D341Med (cell line): Measurements from ENCODE around the gene NUTF2.
A peak's percentile ranks its signal among the peaks of the same experiment; 100 is the strongest.
"Not testable (repeated sequence)": the region's sequence is repeated elsewhere in the genome, so short reads cannot be mapped to it uniquely, and the experiment has no call there.

Experiments used
- DNase-seq: peaks from one replicate; pipeline ENCODE4 v3.0.0; 2012; ENCODE audit warnings: low spot score

Gene NUTF2

DNA sequence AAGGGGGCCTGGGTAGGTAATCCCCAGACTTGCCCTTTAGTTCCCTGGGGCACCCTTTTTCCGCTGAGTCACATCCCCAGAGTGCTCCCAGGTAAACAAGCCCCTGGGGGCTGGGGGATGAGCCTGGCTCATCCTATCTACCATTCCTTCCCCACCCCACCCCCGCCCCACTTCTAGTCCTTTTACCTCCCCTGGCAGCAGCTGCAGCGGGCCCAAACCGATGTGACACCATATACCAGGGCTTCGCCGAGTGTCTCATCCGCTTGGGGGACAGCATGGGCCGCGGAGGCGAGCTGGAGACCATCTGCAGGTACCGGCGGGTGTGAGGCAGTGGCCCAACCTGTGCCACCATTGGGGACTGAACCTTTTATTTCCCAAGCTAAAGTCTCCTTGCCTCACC, 38.8 kb downstream of the NUTF2 start:
- no peak for DNase-seq

DNA sequence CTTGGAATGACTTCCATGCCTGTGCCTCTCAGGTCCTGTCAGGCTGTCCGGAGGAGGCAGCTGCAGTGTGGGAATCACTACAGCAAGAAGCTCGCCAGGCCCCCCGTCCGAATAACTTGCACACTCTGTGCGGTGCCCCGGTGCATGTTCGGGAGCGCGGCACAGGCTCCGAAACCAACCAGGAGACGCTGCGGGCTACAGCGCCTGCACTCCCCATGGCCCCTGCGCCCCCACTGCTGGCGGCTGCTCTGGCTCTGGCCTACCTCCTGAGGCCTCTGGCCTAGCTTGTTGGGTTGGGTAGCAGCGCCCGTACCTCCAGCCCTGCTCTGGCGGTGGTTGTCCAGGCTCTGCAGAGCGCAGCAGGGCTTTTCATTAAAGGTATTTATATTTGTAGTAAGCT, 39.2 kb downstream of the NUTF2 start:
- DNase-seq: no peak

DNA sequence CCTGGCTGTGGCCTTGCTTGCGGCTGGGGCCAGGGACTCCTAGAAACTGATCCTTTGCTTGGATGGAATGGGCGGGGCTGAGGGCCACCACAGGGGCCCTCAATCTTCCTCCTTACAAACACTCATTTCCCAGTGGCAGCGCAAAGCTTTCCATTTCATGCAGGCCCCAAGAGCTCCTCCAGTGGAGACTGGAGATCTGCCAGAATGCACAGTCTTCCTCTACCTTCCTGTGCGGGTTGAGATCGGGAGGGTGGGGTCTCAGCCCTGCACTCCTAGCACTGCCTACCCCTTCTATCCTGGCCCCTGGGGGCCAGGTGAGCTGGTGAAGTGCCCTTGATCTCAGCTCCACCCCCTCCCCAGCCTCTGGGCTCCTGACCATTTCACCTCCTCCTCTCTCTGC, 39.7 kb downstream of the NUTF2 start:
- DNase-seq: no peak

DNA sequence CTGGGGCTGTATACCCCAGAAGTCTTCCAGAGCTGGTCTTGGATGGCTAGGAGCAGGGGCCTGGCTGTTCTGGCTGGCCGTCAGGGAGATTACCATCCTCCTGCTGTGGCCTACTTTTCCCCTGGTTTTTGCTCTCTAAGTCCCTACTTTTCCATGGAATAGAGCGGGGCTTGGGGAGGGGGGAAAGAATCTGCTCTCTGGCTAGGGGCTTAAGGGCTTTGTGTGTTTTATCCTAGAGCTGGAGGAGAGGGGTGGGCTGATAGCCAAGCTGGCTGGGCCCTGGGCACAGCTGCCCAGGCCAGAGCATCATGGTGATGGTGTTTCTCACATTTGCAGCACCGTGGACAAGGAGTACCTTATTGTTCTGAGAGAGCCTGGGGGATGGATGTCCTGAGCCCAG, 41.6 kb downstream of the NUTF2 start:
- DNase-seq: no peak

DNA sequence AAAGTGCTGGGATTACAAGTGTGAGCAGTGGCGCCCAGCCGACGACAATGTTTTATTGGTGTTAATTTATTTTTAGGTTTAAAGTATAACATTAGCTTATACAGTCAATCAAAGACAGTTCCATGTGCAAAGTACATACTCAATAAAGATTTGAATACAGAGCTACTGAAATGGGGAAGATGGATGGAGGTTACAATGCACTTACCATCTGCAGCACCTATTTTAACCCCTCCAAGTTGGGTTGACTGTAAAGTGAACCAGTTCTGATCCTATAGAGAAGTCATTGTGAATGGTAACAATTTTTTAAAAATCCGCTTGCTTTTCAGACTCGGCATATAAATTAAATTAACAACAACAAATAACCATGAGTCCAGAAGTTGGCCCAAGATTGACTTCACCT, 45.6 kb downstream of the NUTF2 start:
- no peak for DNase-seq

DNA sequence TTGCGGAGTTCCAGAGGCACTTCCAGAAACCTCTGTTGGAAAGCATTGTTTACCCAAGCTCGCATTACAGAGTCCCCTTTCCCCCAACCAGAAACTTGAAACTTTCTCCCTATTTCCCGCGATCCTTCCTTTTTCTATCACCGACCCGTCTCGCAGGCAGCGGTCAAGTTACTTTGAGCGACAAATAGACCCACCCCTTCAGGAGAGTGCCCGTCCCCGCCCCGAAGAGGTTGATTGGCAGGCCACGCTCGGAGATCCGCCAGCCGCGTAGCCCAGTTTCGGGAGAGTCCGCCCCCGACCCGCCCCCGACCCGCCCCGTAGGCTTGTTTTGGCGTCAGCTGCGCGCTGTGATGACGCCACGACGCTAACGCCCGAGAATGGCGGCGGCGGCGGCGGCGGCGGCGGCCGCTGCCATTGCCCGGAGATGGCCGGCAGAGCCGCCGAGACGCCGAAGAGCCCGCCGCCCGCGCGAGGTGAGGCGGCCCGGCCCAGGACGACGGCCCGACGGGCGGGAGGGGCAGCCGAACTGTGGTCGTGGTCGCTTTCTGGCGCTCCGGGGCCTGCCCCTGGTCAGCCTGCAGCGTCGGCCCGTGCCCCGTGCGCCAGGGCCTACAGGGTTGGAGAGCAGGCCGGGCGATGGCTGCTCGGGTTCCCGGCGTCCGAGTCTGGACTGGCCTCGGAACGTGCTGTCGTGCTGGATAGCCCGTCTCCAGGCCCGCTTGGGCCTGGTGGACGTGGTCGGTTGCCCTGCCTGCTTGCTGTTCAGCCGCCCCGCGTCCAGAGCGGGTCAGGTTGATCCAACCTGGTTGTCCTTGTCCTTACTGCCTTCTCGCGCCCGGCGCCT, 46.4 kb downstream of the NUTF2 start, which contains the start of gene PSKH1:
TSS of gene PSKH1 (plus strand) at position 356 of the 844 bp plus-strand sequence. CDS start 15,496 bp downstream, outside the sequence.
- DNase-seq: peak; percentile 98

DNA sequence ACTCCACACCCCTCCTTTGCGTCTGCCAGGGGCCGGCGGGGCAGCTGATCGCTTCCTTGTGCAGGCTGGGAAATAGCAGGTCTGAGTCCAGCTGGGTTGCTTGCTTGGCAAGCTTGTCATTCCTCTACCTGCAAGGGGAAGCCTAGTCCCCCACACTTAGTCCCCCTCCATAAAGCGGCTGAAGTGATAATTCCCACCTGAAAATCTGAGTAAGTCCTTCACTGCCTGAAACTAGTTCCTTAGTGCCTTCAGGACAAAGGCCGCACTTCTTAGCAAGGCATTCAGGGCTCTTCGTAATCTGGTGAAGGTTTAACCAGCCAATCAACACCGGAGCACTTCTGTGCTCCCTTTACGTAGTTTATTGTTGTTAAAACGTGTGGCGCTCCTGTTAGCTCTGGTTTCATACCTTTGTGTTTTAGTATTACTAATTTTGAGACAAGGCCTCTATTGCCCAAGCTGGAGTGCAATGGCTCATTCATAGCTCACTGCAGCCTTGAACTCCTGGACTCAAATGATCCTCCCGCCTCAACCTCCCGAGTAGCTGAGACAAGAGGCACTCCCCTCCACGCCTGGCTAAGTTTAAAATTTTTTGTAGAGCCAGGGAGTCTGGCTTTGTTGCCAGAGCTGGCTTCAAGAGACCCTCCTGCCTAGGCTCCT, 47.1 kb downstream of the NUTF2 start:
- DNase-seq: no peak

DNA sequence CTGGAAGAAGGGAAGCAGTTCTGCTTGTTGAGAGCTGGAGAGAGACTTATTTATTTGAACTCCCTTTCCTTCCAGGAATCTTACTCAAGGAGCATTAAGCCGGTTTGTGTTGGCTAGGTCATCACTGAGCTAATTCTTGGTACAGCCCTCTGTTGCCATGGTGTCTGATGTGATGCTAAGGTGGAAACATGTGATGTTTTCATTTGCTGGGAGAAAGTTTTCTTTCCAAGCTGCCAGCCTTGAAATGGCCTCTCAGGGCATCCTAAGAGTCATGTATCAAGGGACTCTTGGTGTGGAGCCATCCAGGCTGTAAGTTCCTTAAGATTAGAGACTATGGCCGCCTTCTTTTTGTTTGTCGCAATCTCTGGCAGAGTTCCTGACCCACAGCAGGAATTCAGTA, 50.5 kb downstream of the NUTF2 start:
- DNase-seq: no peak

DNA sequence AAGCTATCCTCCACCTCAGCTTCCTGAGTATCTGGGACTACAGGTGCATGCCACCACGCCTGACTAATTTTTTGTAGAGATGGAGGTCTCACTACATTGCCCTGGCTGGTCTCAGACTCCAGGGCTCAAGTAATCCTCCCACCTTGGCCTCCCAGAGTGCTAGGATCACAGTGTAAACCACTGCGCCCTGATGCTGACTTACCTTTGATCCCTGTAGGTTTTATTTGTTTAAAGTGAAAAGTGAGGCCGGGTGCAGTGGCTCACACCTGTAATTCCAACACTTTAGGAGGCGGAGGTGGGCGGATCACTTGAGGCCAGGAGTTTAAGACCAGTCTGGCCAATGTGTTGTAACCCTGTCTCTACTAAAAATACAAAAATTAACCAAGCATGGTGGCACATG, 55.0 kb downstream of the NUTF2 start:
- DNase-seq: no peak

DNA sequence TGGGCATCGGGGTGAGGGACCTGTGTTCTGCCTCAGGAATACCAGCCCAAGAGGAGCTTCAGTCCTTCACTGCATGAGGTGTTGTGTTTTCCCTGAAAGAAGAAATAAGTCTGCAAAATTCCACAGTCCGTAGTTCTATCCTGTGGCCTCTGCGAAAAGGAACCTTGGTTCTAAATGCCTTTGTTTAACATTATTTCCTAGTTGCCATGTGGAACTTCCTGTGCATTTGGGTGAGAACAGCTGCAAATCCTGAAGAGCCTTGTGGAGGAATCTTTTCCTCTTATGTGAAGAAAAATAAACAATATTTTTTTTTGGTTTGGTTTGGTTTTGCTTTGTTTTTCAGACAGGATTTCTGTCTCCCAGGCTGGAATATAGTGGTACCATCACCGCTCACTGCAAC, 56.1 kb downstream of the NUTF2 start:
- no peak for DNase-seq

DNA sequence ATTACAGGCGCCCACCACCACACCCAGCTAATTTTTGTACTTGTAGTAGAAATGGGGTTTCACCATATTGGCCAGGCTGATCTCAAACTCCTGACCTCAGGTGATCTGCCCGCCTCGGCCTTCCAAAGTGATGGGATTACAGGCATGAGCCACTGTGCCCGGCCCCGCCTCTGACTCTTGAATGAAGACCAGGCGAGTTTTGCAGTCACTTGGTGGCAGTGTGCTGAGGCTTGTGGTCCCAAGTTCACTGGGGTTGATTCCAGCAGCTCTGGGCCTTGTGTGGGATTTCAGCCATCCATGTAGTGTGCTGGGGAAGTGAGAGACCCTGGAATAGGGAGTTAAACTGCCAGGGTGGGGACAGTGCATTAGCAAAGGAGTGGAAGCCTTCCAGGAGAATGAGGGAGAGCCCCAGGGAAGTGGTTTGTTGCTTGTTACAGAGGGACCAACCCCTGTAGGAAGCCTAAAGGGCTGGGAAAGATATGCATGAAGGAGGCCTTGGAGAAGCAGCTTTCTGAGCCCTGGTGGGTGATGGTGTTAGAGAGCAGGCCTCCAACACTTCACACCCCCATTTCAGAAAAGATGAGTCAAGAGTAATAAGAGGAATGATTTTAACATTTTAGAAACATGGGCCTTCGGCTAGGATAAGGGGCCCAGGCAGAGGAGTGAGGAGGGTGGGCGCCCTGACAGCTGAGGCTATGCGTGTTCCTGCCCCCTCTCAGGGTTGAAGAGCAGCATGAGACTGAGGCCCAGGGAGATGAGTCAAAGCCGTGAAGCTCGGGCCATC, 60.9 kb downstream of the NUTF2 start:
- DNase-seq: no peak

DNA sequence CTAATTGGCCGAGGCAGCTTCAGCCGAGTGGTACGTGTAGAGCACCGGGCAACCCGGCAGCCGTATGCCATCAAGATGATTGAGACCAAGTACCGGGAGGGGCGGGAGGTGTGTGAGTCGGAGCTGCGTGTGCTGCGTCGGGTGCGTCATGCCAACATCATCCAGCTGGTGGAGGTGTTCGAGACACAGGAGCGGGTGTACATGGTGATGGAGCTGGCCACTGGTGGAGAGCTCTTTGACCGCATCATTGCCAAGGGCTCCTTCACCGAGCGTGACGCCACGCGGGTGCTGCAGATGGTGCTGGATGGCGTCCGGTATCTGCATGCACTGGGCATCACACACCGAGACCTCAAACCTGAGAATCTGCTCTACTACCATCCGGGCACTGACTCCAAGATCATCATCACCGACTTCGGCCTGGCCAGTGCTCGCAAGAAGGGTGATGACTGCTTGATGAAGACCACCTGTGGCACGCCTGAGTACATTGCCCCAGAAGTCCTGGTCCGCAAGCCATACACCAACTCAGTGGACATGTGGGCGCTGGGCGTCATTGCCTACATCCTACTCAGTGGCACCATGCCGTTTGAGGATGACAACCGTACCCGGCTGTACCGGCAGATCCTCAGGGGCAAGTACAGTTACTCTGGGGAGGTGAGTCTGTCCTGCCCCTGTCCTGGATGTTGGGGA, 62.5 kb downstream of the NUTF2 start:
- no peak for DNase-seq

DNA sequence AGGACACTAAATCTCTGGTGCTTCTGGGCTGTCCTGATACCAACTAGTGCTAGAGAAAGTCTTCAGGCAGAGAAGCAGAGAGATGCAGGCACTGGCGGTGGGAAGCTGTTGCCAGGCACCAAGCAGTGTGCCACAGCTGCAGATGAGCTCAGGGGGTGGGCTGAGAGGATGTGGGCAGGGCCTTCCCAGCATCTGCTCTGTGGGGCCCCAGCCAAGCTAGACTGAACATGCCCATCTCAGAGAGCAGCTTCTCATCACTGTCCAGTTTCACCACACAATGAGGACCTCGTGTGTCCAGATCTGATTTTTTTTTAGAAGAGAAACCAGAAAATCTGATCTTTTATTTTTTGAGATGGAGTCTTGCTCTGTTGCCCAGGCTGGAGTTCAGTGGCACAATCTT, 63.4 kb downstream of the NUTF2 start:
- no peak for DNase-seq

DNA sequence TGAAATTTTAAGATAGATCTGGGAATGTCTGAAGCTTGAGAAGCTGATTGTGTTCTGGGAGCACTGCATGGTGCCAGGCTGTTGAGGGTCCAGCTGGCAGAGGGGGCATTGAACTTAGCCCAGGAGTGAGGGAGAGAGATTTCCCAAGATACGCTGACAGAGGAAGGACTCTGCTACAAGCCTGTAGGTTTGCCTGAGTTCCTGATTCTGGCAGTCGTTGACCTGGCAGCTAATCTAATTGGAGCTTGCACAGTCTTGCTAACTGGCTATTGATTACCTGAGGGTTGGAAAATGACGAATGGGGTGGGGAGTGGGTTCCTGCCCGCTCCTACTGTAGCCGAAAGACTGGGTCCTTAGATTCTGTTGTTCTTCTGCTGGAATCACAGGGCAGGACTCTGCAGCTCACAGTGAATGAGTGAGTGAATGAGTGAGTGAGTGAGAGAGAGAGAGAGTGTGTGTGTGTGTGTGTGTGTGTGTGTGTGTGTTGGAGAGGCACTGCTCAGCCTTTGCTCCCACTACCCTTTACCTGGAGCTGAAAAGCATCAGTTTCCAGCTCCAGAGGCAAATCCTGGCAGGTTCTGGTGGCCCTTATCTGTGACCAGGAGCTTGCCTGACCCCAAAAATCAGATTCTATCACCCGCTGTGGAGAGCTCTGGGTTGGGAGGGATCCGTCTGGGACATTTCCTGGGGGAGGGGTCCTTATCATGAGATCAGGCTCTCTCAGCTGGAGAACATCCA, 68.2 kb downstream of the NUTF2 start:
- no peak for DNase-seq

DNA sequence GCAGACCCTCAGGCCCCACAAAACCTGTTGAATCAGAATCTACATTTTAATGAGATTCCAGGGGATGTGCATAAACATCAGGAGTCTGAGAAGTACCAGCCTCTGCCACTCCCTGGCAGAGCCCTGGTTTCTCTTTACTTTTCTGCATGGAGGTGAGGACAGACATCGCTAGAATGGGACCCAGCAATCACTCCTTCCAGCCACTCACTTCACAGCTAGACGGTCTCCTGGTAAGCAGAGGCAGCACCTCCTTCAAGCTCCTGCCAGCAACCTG, 68.7 kb downstream of the NUTF2 start:
- not testable (repeated sequence) for DNase-seq

DNA sequence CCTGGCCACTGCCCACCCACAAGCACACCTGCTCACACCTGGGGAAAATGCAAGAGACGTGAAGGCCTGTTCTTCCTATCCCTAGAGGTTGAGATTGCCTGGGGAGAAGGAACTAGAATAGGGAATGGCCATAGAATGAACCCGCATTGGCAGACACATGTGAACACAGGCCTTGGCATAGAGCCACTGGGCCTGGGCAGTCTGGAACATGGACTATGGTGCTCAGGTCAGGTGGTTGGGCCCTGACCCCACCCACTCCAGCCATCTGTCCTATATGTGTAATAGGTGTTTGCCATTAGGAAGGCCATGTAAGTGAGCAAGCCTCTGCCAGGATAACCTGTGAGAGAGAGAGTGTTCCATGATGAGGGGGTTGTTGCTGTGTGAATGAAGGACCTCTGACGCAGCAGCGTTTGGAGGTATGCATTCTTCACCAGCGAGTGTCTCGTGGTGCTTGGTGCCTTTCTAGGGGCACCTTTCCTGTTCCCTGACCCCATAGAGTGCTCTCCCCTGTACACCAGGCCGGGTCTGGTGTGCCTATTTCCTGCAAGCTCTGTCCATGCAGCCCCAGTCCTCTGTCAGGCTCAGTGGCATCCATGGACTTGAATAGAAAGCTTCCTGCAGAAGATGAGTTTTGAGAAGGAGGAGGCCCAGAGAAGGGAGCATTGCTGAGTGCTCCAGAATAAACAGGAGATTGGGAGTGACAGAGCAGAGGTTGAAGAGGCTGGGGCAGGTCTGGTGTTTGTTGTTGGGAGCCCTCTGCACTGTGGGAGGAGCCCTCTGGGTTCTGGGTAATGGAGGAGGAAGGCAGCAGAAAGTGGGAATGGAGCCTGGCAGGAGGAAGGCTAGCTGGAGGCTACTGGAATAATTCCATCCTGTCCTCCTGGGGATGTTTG, 69.3 kb downstream of the NUTF2 start:
- DNase-seq: no peak

DNA sequence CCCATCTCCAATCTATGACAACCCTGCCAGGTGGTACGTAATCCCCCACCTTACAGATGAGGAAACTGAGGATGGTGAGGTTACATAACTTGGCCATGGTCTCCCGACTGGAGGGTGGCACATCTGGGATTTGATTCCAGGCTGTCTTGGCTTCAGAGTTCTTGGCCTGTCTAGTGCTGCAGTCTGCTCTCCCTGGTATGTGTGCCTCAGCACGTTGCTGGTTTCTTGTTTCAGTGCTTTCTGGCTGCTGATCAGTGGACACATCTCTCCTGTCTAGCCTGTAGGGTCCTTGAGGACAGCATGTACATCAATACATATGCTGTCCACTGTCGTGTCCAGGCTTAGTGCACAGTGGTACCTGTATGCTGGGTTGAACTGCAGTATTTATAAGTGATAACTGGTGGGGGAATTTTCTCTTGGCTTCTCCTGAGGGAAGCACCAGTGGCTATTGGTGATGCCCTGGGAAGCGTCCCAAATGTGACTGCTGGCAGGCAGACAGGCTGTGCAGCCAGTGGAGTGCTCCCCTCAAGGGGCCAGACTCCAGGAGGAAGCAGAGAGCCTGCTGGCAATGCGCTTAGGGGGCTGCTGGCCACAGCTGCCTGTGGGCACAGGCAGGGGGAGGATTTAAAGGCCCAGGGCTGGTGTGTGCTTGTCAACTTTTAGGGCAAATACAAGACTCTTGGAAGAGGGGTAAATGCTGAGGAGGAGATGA, 70.6 kb downstream of the NUTF2 start:
- DNase-seq: no peak

DNA sequence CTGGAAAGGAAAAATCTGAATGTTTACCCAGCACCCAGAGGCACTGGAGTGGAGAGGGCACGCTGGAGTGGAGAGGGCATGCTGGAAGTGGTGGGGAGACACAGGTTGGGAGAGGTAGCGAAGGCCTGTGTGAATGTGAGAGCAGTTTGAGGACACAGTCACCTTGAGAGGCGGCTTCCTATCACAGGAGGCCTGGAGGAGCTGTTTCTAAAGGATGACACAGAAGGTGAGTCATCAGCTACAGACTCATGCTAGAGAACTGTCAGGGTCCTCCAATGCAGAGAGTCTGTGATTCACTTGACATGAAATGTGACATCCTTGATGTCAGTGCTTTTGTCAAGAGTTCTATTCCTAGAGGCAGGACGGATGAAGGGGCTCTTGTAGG, 71.1 kb downstream of the NUTF2 start:
- no peak for DNase-seq

DNA sequence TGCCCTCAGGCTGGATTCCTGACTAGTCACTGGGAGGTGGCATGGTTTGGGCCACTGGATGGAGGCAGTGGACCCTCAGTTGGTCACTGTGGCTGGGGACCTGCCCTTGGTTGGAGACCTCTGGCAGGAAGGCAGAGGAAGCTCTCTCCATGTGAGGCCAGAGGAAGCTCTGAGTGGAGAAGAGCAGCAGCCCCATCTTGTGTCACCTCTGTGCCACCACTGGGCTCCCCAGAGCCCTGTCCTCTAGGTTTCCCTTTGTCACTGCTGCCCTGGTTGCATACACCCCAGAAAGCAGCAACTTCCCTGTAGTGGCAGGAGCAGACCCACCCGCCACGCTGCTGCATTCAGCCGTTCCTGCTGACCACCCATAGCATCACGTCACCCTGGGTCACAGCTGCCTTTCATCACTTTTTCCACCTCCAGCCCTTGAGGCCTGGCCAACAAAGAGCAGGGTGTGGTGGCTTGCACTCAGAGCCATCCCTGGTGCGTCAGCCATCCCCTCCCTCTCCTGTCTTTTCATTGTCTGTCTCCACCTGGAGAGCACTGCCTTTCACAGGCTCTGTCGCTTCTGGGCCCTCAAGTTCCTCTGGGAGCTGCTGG, 73.0 kb downstream of the NUTF2 start:
- no peak for DNase-seq
